ENCODE measurements around the gene PLB1. TPM values are rescaled to one million over a fixed set of nuclear protein-coding genes. Genes with fewer than 3 reads are reported as not detected.

PLB1 gene
- total RNA-seq, 1 experiment from 2014 or later = 0.91 TPM

GRCh38 chr2:28637066-28638047 is 141.5 kb downstream of the PLB1 start:
- H3K4me3 Mint-ChIP-seq (ENCODE audit: unreplicated experiment) = no peak overlapping the region
- CTCF ChIA-PET = interaction anchor here (1.5 to 1.6 kb wide), 2 partner anchors 43 to 70 kb away, joined by 5 to 8 read pairs; no protein-coding TSS in a partner anchor
- H3K27ac Mint-ChIP-seq (ENCODE audit: low read depth, unreplicated experiment) = peak overlapping the region; percentile 65
- BruUV-seq (replicated peaks) = no TSS peak
- TF ChIP-seq CTCF (IDR thresholded peaks at IDR 0.05; ENCODE audit: unreplicated experiment) = no peak
- no peaks in the 10 kb centered on the region for H3K36me3 Mint-ChIP-seq (ENCODE audit: insufficient read depth, unreplicated experiment)
- H3K9me3 Mint-ChIP-seq (ENCODE audit: unreplicated experiment) = no peaks in the 10 kb centered on the region
- POLR2A ChIA-PET = interaction anchor here (0.8 kb wide), 1 partner anchor 230 kb away, joined by 3 read pairs; no protein-coding TSS in a partner anchor
- intact Hi-C loops (cut with micrococcal nuclease) = no loop called here
- no peak for DNase-seq (ENCODE audit: unreplicated experiment)
- no peaks in the 10 kb centered on the region for H3K27me3 Mint-ChIP-seq (ENCODE audit: insufficient read depth, unreplicated experiment)
- H3K4me1 Mint-ChIP-seq (ENCODE audit: insufficient read depth, unreplicated experiment) = peaks cover 31% of the 10 kb centered on the region

- H3K9me3 Mint-ChIP-seq (ENCODE audit: unreplicated experiment) = no peaks in the 10 kb centered on the region
- H3K4me1 Mint-ChIP-seq (ENCODE audit: insufficient read depth, unreplicated experiment) = peaks cover 33% of the 10 kb centered on the region
- H3K36me3 Mint-ChIP-seq (ENCODE audit: insufficient read depth, unreplicated experiment) = no peaks in the 10 kb centered on the region
- no peak overlapping the region for H3K27ac Mint-ChIP-seq (ENCODE audit: low read depth, unreplicated experiment)
- CTCF ChIA-PET = interaction anchor here (1.5 to 1.6 kb wide), 2 partner anchors 44 to 71 kb away, joined by 5 to 8 read pairs; no protein-coding TSS in a partner anchor
- H3K4me3 Mint-ChIP-seq (ENCODE audit: unreplicated experiment) = no peak overlapping the region
- intact Hi-C loops (cut with micrococcal nuclease) = no loop called here
- BruUV-seq (replicated peaks) = no TSS peak
- H3K27me3 Mint-ChIP-seq (ENCODE audit: insufficient read depth, unreplicated experiment) = no peaks in the 10 kb centered on the region
- no peak for TF ChIP-seq CTCF (IDR thresholded peaks at IDR 0.05; ENCODE audit: unreplicated experiment)
- POLR2A ChIA-PET = interaction anchor here (0.8 kb wide), 1 partner anchor 230 kb away, joined by 3 read pairs; no protein-coding TSS in a partner anchor
- DNase-seq (ENCODE audit: unreplicated experiment) = no peak
Measured at GRCh38 chr2:28638102-28638501, 142.2 kb downstream of the PLB1 start.

- H3K4me1 Mint-ChIP-seq (ENCODE audit: insufficient read depth, unreplicated experiment) = peaks cover 37% of the 10 kb centered on the region
- no peak overlapping the region for H3K4me3 Mint-ChIP-seq (ENCODE audit: unreplicated experiment)
- CTCF ChIA-PET = interaction anchor here (0.5 kb wide), 1 partner anchor 499 kb away, joined by 3 read pairs; no protein-coding TSS in a partner anchor
- H3K9me3 Mint-ChIP-seq (ENCODE audit: unreplicated experiment) = no peaks in the 10 kb centered on the region
- DNase-seq (ENCODE audit: unreplicated experiment) = no peak
- no peak for TF ChIP-seq CTCF (IDR thresholded peaks at IDR 0.05; ENCODE audit: unreplicated experiment)
- H3K36me3 Mint-ChIP-seq (ENCODE audit: insufficient read depth, unreplicated experiment) = no peaks in the 10 kb centered on the region
- POLR2A ChIA-PET = interaction anchor here (0.6 to 1.5 kb wide), 4 partner anchors 29 to 1119 kb away, joined by 3 to 5 read pairs (median 4); partner anchors contain the start of gene PPP1CB
- no peaks in the 10 kb centered on the region for H3K27me3 Mint-ChIP-seq (ENCODE audit: insufficient read depth, unreplicated experiment)
- intact Hi-C loops (cut with micrococcal nuclease) = no loop called here
- BruUV-seq (replicated peaks) = no TSS peak
- peak overlapping the region; percentile 66 for H3K27ac Mint-ChIP-seq (ENCODE audit: low read depth, unreplicated experiment)
Measured at GRCh38 chr2:28639092-28639691, 143.3 kb downstream of the PLB1 start.

- Mint-ChIP-seq H3K36me3 (ENCODE audit: insufficient read depth, unreplicated experiment) (no peaks in the 10 kb centered on the region), H3K4me1 (ENCODE audit: insufficient read depth, unreplicated experiment) (peaks cover 40% of the 10 kb centered on the region), H3K9me3 (ENCODE audit: unreplicated experiment) (no peaks in the 10 kb centered on the region), H3K4me3 (ENCODE audit: unreplicated experiment) (no peak overlapping the region), H3K27me3 (ENCODE audit: insufficient read depth, unreplicated experiment) (no peaks in the 10 kb centered on the region), H3K27ac (ENCODE audit: low read depth, unreplicated experiment) (peak overlapping the region; percentile 66)
- CTCF ChIA-PET = no interaction called here
- TF ChIP-seq CTCF (IDR thresholded peaks at IDR 0.05; ENCODE audit: unreplicated experiment) = no peak
- DNase-seq (ENCODE audit: unreplicated experiment) = peak; percentile 33
- POLR2A ChIA-PET = interaction anchor here (0.6 to 1.5 kb wide), 3 partner anchors 29 to 112 kb away, joined by 3 to 5 read pairs (median 4); partner anchors contain the start of gene PPP1CB
- no TSS peak for BruUV-seq (replicated peaks)
- intact Hi-C loops (cut with micrococcal nuclease) = loop anchor here (5.0 kb wide), 1 partner anchor 112 kb away; the partner anchor contains the start of gene PPP1CB
Measured at GRCh38 chr2:28639836-28640235, 144.0 kb downstream of the PLB1 start.
